Measurements from ENCODE around the gene WAS. TPM values are rescaled to one million over a fixed set of nuclear protein-coding genes. Genes with fewer than 3 reads are reported as not detected.
"Not testable (repeated sequence)": the region's sequence is repeated elsewhere in the genome, so short reads cannot be mapped to it uniquely, and the experiment has no call there.

WAS gene
- total RNA-seq: 1 to 10 TPM in 5 of 8 experiments, under 1 TPM in 3; 0.21 to 1.8 (median 1.1) TPM

DNA sequence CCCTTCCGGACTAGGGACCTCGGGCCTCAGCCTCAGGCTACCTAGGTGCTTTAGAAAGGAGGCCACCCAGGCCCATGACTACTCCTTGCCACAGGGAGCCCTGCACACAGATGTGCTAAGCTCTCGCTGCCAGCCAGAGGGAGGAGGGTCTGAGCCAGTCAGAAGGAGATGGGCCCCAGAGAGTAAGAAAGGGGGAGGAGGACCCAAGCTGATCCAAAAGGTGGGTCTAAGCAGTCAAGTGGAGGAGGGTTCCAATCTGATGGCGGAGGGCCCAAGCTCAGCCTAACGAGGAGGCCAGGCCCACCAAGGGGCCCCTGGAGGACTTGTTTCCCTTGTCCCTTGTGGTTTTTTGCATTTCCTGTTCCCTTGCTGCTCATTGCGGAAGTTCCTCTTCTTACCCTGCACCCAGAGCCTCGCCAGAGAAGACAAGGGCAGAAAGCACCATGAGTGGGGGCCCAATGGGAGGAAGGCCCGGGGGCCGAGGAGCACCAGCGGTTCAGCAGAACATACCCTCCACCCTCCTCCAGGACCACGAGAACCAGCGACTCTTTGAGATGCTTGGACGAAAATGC is at the start of gene WAS:
Gene WAS, plus strand, starts transcription at position 389 of the 572 bp plus-strand sequence. Its CDS starts 55 bp downstream, at position 444.
- in situ Hi-C loops (cut with MboI; ENCODE audit: low pct_unique_long_range_greater_than_20kb in 2 of 9, low sequenced_read_pairs in 9 of 9, unreplicated experiment in 9 of 9): no loop called here
- H3K27ac ChIP-seq: no peak within 1 kb of the TSS
- no peak for ATAC-seq (replicated peaks in 6 of 8)
- H3K4me3 ChIP-seq: no peak within 1 kb of the TSS
- 77 to 100% methylated on average over 1 to 5 of the region's 13 CpGs; no CpG with 5 or more reads in 8 of the 10 experiments for WGBS, 10 experiments
- H3K4me1 ChIP-seq (replicated peaks in 1 of 2): peaks cover 2 to 5% of the 10 kb centered on the region in 2 donors

DNA sequence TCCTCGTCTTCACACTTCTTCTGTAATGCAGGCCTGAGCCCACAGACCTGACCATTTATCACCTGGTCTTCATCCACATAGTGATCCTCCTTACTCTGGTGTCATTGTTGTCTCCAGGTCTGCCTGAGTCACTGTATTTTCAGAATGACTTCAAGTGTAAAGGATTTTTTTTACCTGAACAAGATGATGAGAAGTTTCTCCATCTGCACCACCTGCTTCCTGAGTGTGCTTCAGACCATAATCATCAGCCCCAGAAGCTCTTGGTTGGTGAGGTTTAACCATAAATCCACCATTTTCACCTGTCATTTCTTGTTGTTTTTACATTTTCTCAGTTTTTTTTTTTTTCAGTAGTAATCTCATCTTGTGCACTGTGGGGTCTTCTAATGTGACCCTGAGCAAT is 47.3 kb upstream of the WAS start:
- Histone ChIP-seq H3K4me1 (replicated peaks in 1 of 2) (peaks cover 0 to 3% of the 10 kb centered on the region in 2 donors), H3K27ac (no peak overlapping the region), H3K4me3 (no peak overlapping the region)
- WGBS, 10 experiments: 25 to 100% methylated on average over 1 of the region's 1 CpG; no CpG with 5 or more reads in 8 of the 10 experiments
- ATAC-seq (replicated peaks in 6 of 8): no peak
- in situ Hi-C loops (cut with MboI; ENCODE audit: low pct_unique_long_range_greater_than_20kb in 2 of 9, low sequenced_read_pairs in 9 of 9, unreplicated experiment in 9 of 9): no loop called here

DNA sequence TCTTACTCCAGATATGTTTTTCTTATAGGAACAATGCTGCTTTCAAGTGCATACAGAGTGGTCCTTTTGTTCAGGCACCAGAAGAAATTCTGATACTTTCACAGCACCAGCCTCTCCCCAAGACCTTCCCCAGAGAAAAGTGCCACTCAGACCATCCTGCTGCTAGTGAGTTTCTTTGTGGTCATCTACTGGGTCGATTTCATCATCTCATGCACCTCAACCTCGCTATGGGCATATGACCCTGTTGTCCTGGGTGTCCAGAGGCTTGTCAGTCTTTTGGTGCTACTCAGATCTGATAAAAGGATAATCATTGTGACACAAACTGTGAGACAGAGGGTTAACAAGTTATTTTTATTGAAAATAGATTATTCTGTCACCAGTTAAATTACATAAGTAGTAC is 46.8 kb upstream of the WAS start:
- Histone ChIP-seq H3K27ac (no peak overlapping the region), H3K4me3 (no peak overlapping the region), H3K4me1 (replicated peaks in 1 of 2) (peaks cover 0 to under 1% of the 10 kb centered on the region in 2 donors)
- ATAC-seq (replicated peaks in 6 of 8): no peak
- in situ Hi-C loops (cut with MboI; ENCODE audit: low pct_unique_long_range_greater_than_20kb in 2 of 9, low sequenced_read_pairs in 9 of 9, unreplicated experiment in 9 of 9): no loop called here
- 27% methylated on average over 2 of the region's 2 CpGs; no CpG with 5 or more reads in 9 of the 10 experiments for WGBS, 10 experiments

DNA sequence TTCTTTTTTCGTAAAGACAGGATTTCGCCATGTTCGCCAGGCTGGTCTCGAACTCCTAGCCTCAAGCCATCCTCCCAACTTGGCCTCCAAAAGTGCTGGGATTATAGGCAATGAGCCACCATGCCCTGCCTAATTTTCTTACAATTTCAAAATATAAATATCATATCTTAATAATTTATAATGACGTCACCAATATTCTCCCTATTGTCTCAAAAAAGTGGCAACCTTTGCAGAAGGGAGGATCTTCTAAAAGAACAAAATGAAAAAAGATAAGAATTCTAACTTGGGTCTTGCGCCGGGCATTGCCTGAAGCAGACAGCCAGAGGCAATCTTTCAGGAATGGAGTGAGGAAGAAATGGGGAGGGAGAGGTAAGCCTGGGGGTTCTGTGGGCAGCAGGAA is 37.9 kb upstream of the WAS start:
- H3K4me3 ChIP-seq: no peak overlapping the region
- peaks cover 6 to 13% of the 10 kb centered on the region in 2 donors for H3K4me1 ChIP-seq (replicated peaks in 1 of 2)
- ATAC-seq (replicated peaks in 6 of 8): no peak
- 59 to 94% (median 88%) methylated on average over 1 to 7 of the region's 7 CpGs; no CpG with 5 or more reads in 2 of the 10 experiments for WGBS, 10 experiments
- no peak overlapping the region for H3K27ac ChIP-seq
- in situ Hi-C loops (cut with MboI; ENCODE audit: low pct_unique_long_range_greater_than_20kb in 2 of 9, low sequenced_read_pairs in 9 of 9, unreplicated experiment in 9 of 9): no loop called here

DNA sequence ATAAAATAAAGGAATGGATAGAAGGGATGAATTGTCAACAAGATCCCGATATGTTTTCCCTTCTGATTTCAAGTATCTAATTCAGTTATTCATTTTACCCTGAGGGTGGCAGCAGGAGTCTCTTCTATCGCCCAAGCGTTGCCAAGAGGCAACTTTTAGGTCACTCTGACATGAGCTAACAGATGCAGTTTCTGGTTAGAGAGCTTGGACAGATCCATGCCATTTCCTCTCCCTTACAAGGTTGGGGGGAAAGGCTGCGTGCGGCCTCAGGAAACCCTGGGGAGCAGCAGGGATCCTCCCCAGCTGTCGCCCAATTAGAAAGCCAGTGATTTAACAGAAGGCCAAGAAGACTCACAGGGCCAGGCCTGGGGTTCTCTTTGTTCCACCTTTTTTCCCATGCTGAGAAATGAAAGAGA is 35.3 kb upstream of the WAS start:
- Histone ChIP-seq H3K4me3 (peak overlapping the region in 1 of 5 donors; percentile 6), H3K27ac (peak overlapping the region; percentile 18 to 60), H3K4me1 (replicated peaks in 1 of 2) (peaks cover 6 to 13% of the 10 kb centered on the region in 2 donors)
- in situ Hi-C loops (cut with MboI; ENCODE audit: low pct_unique_long_range_greater_than_20kb in 2 of 9, low sequenced_read_pairs in 9 of 9, unreplicated experiment in 9 of 9): no loop called here
- 0 to 18% (median 2%) methylated on average over 1 to 6 of the region's 6 CpGs; no CpG with 5 or more reads in 4 of the 10 experiments for WGBS, 10 experiments
- ATAC-seq (replicated peaks in 6 of 8): peak; percentile 45 to 96 (median 84)

DNA sequence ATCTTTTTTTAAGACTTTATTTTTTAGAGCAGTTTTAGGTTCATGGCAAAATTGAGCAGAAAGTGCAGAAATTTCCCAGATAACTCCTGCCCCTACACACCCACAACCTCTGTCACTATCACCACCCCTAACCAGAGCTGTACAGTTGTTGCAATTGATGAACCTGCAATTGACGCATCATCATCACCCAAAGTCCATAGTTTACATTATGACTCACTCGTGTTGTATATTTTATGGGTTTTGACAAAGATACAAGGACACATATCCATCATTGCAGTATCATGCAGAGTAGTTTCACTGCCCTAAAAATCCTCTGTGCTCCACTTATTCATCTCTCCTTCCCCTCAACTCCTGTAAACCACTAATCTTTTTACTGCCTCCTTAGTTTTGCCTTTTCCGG is 34.5 kb upstream of the WAS start:
- H3K27ac ChIP-seq: peak overlapping the region; percentile 59 to 60
- in situ Hi-C loops (cut with MboI; ENCODE audit: low pct_unique_long_range_greater_than_20kb in 2 of 9, low sequenced_read_pairs in 9 of 9, unreplicated experiment in 9 of 9): no loop called here
- H3K4me3 ChIP-seq: no peak overlapping the region
- ATAC-seq (replicated peaks in 6 of 8): peak in 1 of 8 experiments; percentile 46
- peaks cover 6 to 13% of the 10 kb centered on the region in 2 donors for H3K4me1 ChIP-seq (replicated peaks in 1 of 2)
- WGBS, 10 experiments: 0 to 80% (median 60%) methylated on average over 1 to 3 of the region's 3 CpGs; no CpG with 5 or more reads in 4 of the 10 experiments

DNA sequence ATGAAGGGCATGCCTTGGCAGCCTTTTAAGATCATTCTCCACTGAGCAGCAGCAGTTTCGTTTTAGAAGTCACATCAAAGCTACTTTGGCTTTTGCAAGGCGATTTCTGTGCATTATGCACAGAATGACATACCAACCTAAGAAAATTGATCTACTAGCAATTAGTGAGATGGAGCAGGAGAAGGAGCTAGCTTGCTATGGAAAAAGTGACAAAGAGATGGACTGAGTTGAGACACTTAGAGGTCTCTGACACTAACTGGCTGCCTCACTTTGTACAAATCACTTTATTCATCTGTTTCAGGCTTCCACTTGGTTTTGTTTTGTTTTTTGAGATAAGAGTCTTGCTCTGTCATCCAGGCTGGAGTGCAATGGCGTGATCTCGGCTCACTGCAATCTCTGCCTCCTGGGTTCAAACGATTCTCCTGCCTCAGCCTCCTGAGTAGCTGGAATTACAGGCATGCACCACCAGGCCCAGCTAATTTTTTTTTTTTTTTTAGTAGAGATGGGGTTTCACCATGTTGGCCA is 31.5 kb upstream of the WAS start:
- ATAC-seq (replicated peaks in 6 of 8); H3K4me3 ChIP-seq; H3K27ac ChIP-seq; in situ Hi-C loops (cut with MboI; ENCODE audit: low pct_unique_long_range_greater_than_20kb in 2 of 9, low sequenced_read_pairs in 9 of 9, unreplicated experiment in 9 of 9): not testable (repeated sequence)
- WGBS, 10 experiments: 7 to 100% (median 50%) methylated on average over 1 to 3 of the region's 5 CpGs; no CpG with 5 or more reads in 4 of the 10 experiments
- H3K4me1 ChIP-seq (replicated peaks in 1 of 2): peaks cover 6 to 13% of the 10 kb centered on the region in 2 donors

DNA sequence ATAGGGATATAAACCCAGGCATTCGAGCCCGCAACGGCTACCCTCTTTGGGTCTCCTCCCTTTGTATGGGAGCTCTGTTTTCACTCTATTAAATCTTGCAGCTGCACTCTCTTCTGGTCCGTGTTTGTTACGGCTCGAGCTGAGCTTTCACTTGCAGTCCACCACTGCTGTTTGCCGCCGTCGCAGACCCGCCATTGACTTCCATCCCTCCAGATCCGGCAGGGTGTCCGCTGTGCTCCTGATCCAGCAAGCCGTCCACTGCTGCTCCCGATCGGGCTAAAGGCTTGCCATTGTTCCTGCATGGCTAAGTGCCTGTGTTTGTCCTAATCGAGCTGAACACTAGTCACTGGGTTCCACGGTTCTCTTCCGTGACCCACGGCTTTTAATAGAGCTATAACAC is 28.9 kb upstream of the WAS start:
- WGBS, 10 experiments: 44 to 100% (median 75%) methylated on average over 1 to 8 of the region's 19 CpGs; no CpG with 5 or more reads in 7 of the 10 experiments
- H3K27ac ChIP-seq; in situ Hi-C loops (cut with MboI; ENCODE audit: low pct_unique_long_range_greater_than_20kb in 2 of 9, low sequenced_read_pairs in 9 of 9, unreplicated experiment in 9 of 9): not testable (repeated sequence)

DNA sequence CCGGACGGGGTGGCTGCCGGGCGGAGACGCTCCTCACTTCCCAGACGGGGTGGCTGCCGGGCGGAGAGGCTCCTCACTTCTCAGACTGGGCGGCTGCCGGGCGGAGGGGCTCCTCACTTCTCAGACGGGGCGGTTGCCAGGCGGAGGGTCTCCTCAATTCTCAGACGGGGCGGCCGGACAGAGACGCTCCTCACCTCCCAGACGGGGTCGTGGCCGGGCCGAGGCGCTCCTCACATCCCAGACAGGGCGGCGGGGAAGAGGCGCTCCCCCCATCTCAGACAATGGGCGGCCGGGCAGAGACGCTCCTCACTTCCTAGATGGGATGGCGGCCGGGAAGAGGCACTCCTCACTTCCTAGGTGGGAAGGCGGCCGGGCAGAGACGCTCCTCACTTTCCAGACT is 23.9 kb upstream of the WAS start:
- no CpG with 5 or more reads among the region's 34 CpGs for WGBS, 10 experiments
- ATAC-seq (replicated peaks in 6 of 8); H3K27ac ChIP-seq; in situ Hi-C loops (cut with MboI; ENCODE audit: low pct_unique_long_range_greater_than_20kb in 2 of 9, low sequenced_read_pairs in 9 of 9, unreplicated experiment in 9 of 9); H3K4me1 ChIP-seq (replicated peaks in 1 of 2); H3K4me3 ChIP-seq: not testable (repeated sequence)

More for the DNA sequence above, 28.9 kb upstream of the WAS start:
- not testable (repeated sequence) for ATAC-seq (replicated peaks in 6 of 8); H3K4me1 ChIP-seq (replicated peaks in 1 of 2); H3K4me3 ChIP-seq

DNA sequence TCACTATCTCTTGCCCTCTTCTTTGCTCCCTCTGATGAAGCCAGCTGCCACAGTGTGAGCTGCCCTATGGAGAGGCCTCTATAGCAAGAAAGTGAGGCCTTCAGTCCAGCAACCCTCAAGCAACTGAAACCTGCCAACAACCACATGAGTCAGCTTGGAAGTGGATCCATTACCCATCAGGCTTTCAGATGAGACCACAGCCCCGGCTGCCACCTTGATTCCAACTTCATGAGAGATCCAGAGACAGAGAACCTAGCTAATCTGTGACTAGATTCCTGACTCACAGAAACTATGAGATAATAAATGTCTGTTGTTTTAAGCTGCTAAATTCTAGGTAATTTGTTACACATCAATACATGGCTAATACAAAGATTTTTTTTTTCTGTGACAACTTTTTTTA is 20.4 kb upstream of the WAS start:
- Histone ChIP-seq H3K4me1 (replicated peaks in 1 of 2) (no peaks in the 10 kb centered on the region), H3K4me3 (no peak overlapping the region), H3K27ac (no peak overlapping the region)
- WGBS, 10 experiments: 17 to 100% (median 60%) methylated on average over 1 of the region's 1 CpG; no CpG with 5 or more reads in 7 of the 10 experiments
- in situ Hi-C loops (cut with MboI; ENCODE audit: low pct_unique_long_range_greater_than_20kb in 2 of 9, low sequenced_read_pairs in 9 of 9, unreplicated experiment in 9 of 9): no loop called here
- no peak for ATAC-seq (replicated peaks in 6 of 8)

DNA sequence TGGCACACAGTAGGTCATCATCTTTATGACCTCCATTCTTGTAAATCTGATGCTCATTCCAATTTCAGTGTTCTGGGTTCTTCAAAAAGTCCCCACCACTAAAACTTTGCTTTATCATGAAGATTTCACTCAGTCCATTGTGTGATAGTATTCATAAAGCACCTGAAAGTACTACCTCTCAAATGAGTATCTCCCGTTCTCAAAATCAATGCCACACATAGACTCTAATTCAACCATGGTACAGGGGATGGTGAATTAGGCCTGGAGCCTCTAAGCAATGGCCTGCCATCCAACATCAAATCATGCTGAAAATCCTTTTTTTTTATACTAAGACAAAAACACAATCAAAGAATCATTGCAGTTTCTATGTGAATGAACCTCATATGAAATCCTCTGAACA is 19.4 kb upstream of the WAS start:
- Histone ChIP-seq H3K27ac (no peak overlapping the region), H3K4me1 (replicated peaks in 1 of 2) (no peaks in the 10 kb centered on the region), H3K4me3 (no peak overlapping the region)
- WGBS, 10 experiments: 38 to 100% (median 79%) methylated on average over 1 of the region's 1 CpG; no CpG with 5 or more reads in 6 of the 10 experiments
- in situ Hi-C loops (cut with MboI; ENCODE audit: low pct_unique_long_range_greater_than_20kb in 2 of 9, low sequenced_read_pairs in 9 of 9, unreplicated experiment in 9 of 9): no loop called here
- no peak for ATAC-seq (replicated peaks in 6 of 8)

DNA sequence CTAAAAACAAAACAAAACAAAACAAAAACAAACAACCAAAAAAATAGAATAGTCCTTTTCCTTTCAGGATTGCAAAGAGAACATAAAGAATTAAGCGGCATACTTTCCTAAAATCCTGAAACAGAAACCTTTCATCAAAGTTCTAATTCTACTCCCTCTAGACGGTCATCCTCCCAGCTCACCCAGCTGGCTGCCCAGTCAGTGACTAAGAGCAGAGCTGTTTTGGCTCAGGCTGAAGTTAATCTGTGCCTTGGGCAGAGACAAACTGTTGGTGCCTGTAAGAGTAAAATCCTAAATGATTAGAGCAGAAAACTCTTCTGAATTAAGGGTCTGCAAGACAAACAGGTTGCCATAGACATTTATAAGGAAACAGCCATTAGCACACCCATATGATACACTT is 17.6 kb upstream of the WAS start:
- no peaks in the 10 kb centered on the region for H3K4me1 ChIP-seq (replicated peaks in 1 of 2)
- no peak overlapping the region for H3K4me3 ChIP-seq
- H3K27ac ChIP-seq: no peak overlapping the region
- no peak for ATAC-seq (replicated peaks in 6 of 8)
- 10 to 90% (median 75%) methylated on average over 2 of the region's 2 CpGs; no CpG with 5 or more reads in 7 of the 10 experiments for WGBS, 10 experiments
- in situ Hi-C loops (cut with MboI; ENCODE audit: low pct_unique_long_range_greater_than_20kb in 2 of 9, low sequenced_read_pairs in 9 of 9, unreplicated experiment in 9 of 9): no loop called here

DNA sequence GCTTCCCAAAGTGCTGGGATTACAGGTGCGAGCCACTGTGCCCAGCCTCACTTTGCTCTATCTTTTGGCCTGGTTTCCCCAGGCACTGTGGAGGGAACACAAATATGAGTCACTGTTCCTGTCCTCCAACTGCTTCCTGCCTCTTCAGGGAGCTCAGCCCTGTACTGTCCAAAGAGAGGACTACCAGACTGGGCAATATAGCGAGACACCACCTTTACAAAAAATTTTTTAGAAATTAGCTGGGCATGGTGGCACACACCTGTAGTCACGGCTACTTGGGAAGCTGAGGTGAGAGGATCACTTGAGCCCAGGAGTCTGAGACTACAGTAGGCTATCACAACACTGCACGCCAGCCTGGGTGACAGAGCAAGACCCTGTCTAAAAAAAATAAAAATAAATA is 16.9 kb upstream of the WAS start:
- no peak overlapping the region for H3K4me3 ChIP-seq
- 44 to 100% (median 80%) methylated on average over 1 to 3 of the region's 4 CpGs; no CpG with 5 or more reads in 7 of the 10 experiments for WGBS, 10 experiments
- in situ Hi-C loops (cut with MboI; ENCODE audit: low pct_unique_long_range_greater_than_20kb in 2 of 9, low sequenced_read_pairs in 9 of 9, unreplicated experiment in 9 of 9): no loop called here
- H3K4me1 ChIP-seq (replicated peaks in 1 of 2): no peaks in the 10 kb centered on the region
- ATAC-seq (replicated peaks in 6 of 8): no peak
- no peak overlapping the region for H3K27ac ChIP-seq

DNA sequence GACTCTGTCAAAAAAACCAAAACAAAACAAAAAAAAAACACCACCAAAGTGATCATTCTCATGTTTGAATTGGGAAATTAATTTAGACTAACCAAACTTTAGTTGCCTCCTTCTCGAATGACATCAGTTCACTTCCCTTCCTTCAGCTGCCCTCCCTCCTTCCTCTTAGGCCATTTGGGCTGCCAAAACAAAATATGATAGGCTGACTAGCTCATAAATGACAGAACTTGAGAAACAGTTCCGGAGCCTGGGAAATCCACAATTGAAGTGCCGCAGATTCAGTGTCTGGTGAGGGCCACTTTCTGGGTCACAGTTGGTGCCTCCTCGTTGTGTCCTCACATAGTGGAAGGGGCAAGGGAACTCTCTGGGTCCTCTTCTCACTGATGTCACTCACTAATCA is 16.1 kb upstream of the WAS start:
- 58 to 80% (median 66%) methylated on average over 1 to 4 of the region's 4 CpGs; no CpG with 5 or more reads in 7 of the 10 experiments for WGBS, 10 experiments
- ATAC-seq (replicated peaks in 6 of 8): no peak
- in situ Hi-C loops (cut with MboI; ENCODE audit: low pct_unique_long_range_greater_than_20kb in 2 of 9, low sequenced_read_pairs in 9 of 9, unreplicated experiment in 9 of 9): no loop called here
- no peak overlapping the region for H3K4me3 ChIP-seq
- no peaks in the 10 kb centered on the region for H3K4me1 ChIP-seq (replicated peaks in 1 of 2)
- no peak overlapping the region for H3K27ac ChIP-seq

All from motor neuron (in vitro differentiated cells).